Loucy (cell line): ENCODE results near the gene EPB41.
"Not testable (repeated sequence)": the region's sequence is repeated elsewhere in the genome, so short reads cannot be mapped to it uniquely, and the experiment has no call there.

Source experiments
- H2AFZ ChIP-seq: fragments of 200-600 bp; sonication (generic); 2 replicates; pipeline ENCODE4 v1.6.0; 2016; ENCODE audit warnings: antibody characterized with exemption, mild to moderate bottlenecking, low read length, moderate library complexity
- H3F3A ChIP-seq: fragments of 200-600 bp; 2 replicates; pipeline ENCODE4 v1.6.0; 2016; ENCODE audit warnings: antibody characterized with exemption, low read depth, mild to moderate bottlenecking
- H3K27me3 ChIP-seq: fragments of 200-600 bp; sonication (generic); 2 replicates; pipeline ENCODE4 v1.6.1; 2014; ENCODE audit warnings: low read length, mild to moderate bottlenecking; ENCODE audit not compliant: insufficient read depth, poor library complexity, severe bottlenecking
- H3K36me3 ChIP-seq: fragments of 200-600 bp; sonication (generic); 2 replicates; pipeline ENCODE4 v1.6.1; 2016; ENCODE audit warnings: low read length; ENCODE audit not compliant: insufficient read depth
- H3K4me1 ChIP-seq: fragments of 200-600 bp; sonication (generic); 2 replicates; pipeline ENCODE4 v1.5.1; 2014; ENCODE audit warnings: low read length, mild to moderate bottlenecking; ENCODE audit not compliant: insufficient read depth, poor library complexity, severe bottlenecking
- H3K4me2 ChIP-seq: fragments of 200-600 bp; sonication (generic); 2 replicates; pipeline ENCODE4 v1.6.0; 2014; ENCODE audit warnings: antibody characterized with exemption, low read length, low read depth, mild to moderate bottlenecking; ENCODE audit not compliant: poor library complexity, severe bottlenecking
- H3K4me3 ChIP-seq: fragments of 200-600 bp; sonication (generic); 2 replicates; pipeline ENCODE4 v1.5.1; 2014; ENCODE audit warnings: low read length, mild to moderate bottlenecking, mixed read lengths; ENCODE audit not compliant: poor library complexity, severe bottlenecking
- H3K79me2 ChIP-seq: fragments of 200-600 bp; sonication (generic); 2 replicates; pipeline ENCODE4 v1.6.1; 2014; ENCODE audit warnings: low read length; ENCODE audit not compliant: insufficient read depth
- H3K9ac ChIP-seq: fragments of 200-600 bp; sonication (generic); 2 replicates; pipeline ENCODE4 v1.6.0; 2014; ENCODE audit warnings: mild to moderate bottlenecking, low read depth, low read length, moderate library complexity; ENCODE audit not compliant: poor library complexity, severe bottlenecking
- H3K9me2 ChIP-seq: fragments of 200-600 bp; sonication (generic); replicated peaks from 2 replicates; pipeline ENCODE4 v1.6.1; 2016; ENCODE audit warnings: low read depth, low read length, mixed read lengths
- H3K9me3 ChIP-seq: fragments of 200-600 bp; sonication (generic); 2 replicates; pipeline ENCODE4 v1.6.1; 2014; ENCODE audit warnings: mild to moderate bottlenecking, antibody characterized with exemption, low read length, low read depth; ENCODE audit not compliant: insufficient read depth
- H4K20me1 ChIP-seq: fragments of 200-600 bp; sonication (generic); 2 replicates; pipeline ENCODE4 v1.6.0; 2014; ENCODE audit warnings: antibody characterized with exemption, low read length, mild to moderate bottlenecking; ENCODE audit not compliant: insufficient read depth, poor library complexity, severe bottlenecking
- CTCF ChIP-seq: fragments of 200-600 bp; sonication (generic); conservative IDR thresholded peaks from 2 replicates; pipeline ENCODE4 v1.5.1; 2014; ENCODE audit warnings: mild to moderate bottlenecking, antibody characterized with exemption, low read length
- EZH2phosphoT487 ChIP-seq: fragments of 200-600 bp; IDR thresholded peaks from 2 replicates; pipeline ENCODE4 v1.6.1; 2018; ENCODE audit warnings: antibody characterized with exemption, mild to moderate bottlenecking, moderate library complexity, borderline replicate concordance

The EPB41 gene

GRCh38 chr1:29126198-29126597, 211.8 kb downstream of the EPB41 start:
- Histone ChIP-seq H2AFZ (no peak overlapping the region), H3K9me3 (no peaks in the 10 kb centered on the region), H3K4me3 (no peak overlapping the region), H3K4me2 (no peak overlapping the region), H3K9ac (no peak overlapping the region), H3F3A (no peaks in the 10 kb centered on the region), H3K27me3 (no peaks in the 10 kb centered on the region), H3K36me3 (no peaks in the 10 kb centered on the region), H3K4me1 (no peaks in the 10 kb centered on the region), H4K20me1 (no peaks in the 10 kb centered on the region), H3K79me2 (no peaks in the 10 kb centered on the region), H3K9me2 (no peaks in the 10 kb centered on the region)
- TF ChIP-seq EZH2phosphoT487 (no peak), CTCF (no peak)

GRCh38 chr1:29128739-29129138, 214.4 kb downstream of the EPB41 start:
- H4K20me1 ChIP-seq, result no peaks in the 10 kb centered on the region
- H3K79me2 ChIP-seq, result no peaks in the 10 kb centered on the region
- no peaks in the 10 kb centered on the region for H3K9me3 ChIP-seq
- no peak overlapping the region for H3K4me2 ChIP-seq
- H3K4me3 ChIP-seq, result no peak overlapping the region
- H3K9me2 ChIP-seq, result no peaks in the 10 kb centered on the region
- H3K4me1 ChIP-seq, result no peaks in the 10 kb centered on the region
- no peak overlapping the region for H2AFZ ChIP-seq
- TF ChIP-seq EZH2phosphoT487 (no peak), CTCF (no peak)
- H3K27me3 ChIP-seq, result no peaks in the 10 kb centered on the region
- no peaks in the 10 kb centered on the region for H3K36me3 ChIP-seq
- H3K9ac ChIP-seq, result no peak overlapping the region
- H3F3A ChIP-seq, result no peaks in the 10 kb centered on the region

GRCh38 chr1:29129916-29130315, 215.5 kb downstream of the EPB41 start:
- Histone ChIP-seq H3K4me2 (no peak overlapping the region), H3K9me3 (no peaks in the 10 kb centered on the region), H3F3A (no peaks in the 10 kb centered on the region), H3K36me3 (no peaks in the 10 kb centered on the region), H3K4me1 (no peaks in the 10 kb centered on the region), H3K79me2 (no peaks in the 10 kb centered on the region), H4K20me1 (no peaks in the 10 kb centered on the region), H3K27me3 (no peaks in the 10 kb centered on the region), H2AFZ (no peak overlapping the region), H3K9me2 (no peaks in the 10 kb centered on the region), H3K4me3 (no peak overlapping the region), H3K9ac (no peak overlapping the region)
- no peak for TF ChIP-seq CTCF
- TF ChIP-seq EZH2phosphoT487, result no peak

- not testable (repeated sequence) for H3K9me2 ChIP-seq, H3K9ac ChIP-seq, H3K36me3 ChIP-seq, H3K4me1 ChIP-seq, H3F3A ChIP-seq, H2AFZ ChIP-seq, H3K27me3 ChIP-seq, H3K79me2 ChIP-seq, H3K4me2 ChIP-seq, H3K9me3 ChIP-seq, H3K4me3 ChIP-seq, H4K20me1 ChIP-seq
Observed at GRCh38 chr1:29131056-29131455, 216.7 kb downstream of the EPB41 start.
